Astrocyte of the spinal cord (primary cell): ENCODE results near the gene ANKRD63.

ENCODE experiments used
- DNase-seq: peaks from one replicate; pipeline ENCODE4 v3.0.0; 2011; ENCODE audit warnings: low read depth, low spot score
- H3K4me3 ChIP-seq: 2 replicates; pipeline ENCODE4 v1.5.1; 2011; ENCODE audit warnings: low read depth, mild to moderate bottlenecking, low read length, moderate library complexity
- CTCF ChIP-seq: IDR thresholded peaks from 2 replicates; pipeline ENCODE4 v1.5.1; 2012; ENCODE audit warnings: low read depth, mild to moderate bottlenecking, low read length, inconsistent platforms
- in situ Hi-C: cut with HindIII; loops from 2 replicates; pipeline ENCODE4 v1.10.0; 2017; ENCODE audit warnings: low sequenced_read_pairs

Gene ANKRD63

GRCh38 chr15:40307421-40308211 lies 24.8 kb upstream of the ANKRD63 start, which contains the start of gene PLCB2:
TSS of gene PLCB2 (minus strand) at chr15:40307935. CDS start at chr15:40307672, 263 bp downstream.
- DNase-seq = no peak
- H3K4me3 ChIP-seq = no peak within 1 kb of the TSS
- TF ChIP-seq CTCF = peak; percentile 43
- in situ Hi-C loops = no loop called here

DNA sequence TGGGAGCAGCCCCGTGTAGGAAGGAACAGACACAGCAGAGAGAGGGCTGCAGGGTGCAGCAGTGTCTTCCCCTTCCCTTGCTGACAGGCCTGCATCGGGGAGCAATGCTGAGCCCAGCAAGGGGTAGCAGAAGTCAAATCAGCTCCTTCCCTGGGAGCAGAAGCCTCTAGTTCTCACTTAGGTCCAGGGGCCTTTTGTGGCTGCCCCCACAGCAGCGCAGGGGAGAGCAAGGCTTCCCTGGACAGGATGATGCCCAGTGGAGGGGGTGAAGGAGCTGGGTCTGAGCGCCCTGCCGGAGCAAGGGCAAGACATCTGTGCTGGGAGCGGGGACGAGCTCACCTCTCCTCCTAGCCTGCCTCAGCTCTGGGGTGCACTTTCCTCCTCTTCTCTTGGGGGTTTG lies 24.0 kb upstream of the ANKRD63 start:
- no peak for DNase-seq
- TF ChIP-seq CTCF = no peak
- in situ Hi-C loops = no loop called here
- no peak overlapping the region for H3K4me3 ChIP-seq

DNA sequence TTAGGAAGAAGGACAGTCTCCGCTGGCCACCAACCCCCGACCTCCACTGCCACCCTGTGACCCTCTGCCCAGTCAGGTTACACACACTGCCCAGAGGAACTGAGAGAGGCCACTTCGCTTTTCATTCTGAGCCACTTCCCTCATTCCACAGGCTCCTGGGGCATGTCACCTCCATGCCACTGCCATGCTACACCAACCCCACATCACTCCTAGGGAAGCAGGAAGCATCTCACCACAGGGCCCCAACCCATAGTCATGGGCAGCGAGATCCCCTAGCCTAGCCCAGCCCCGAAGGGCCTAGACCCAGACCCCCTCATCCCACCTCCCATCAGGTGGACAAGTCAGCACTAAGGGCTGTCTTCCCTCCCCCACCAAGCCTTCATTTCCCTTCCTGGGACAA lies 23.5 kb upstream of the ANKRD63 start:
- in situ Hi-C loops = no loop called here
- DNase-seq = no peak

GRCh38 chr15:40305281-40305680 lies 22.4 kb upstream of the ANKRD63 start:
- DNase-seq = no peak
- no peak overlapping the region for H3K4me3 ChIP-seq
- in situ Hi-C loops = no loop called here
- TF ChIP-seq CTCF = no peak

More for the DNA sequence above, 23.5 kb upstream of the ANKRD63 start:
- no peak for TF ChIP-seq CTCF
- no peak overlapping the region for H3K4me3 ChIP-seq

GRCh38 chr15:40303576-40303975 lies 20.7 kb upstream of the ANKRD63 start:
- in situ Hi-C loops = no loop called here
- no peak for DNase-seq
- no peak for TF ChIP-seq CTCF
- H3K4me3 ChIP-seq = no peak overlapping the region

- H3K4me3 ChIP-seq = no peak overlapping the region
- DNase-seq = no peak
- no peak for TF ChIP-seq CTCF
- in situ Hi-C loops = no loop called here
These were observed 20.1 kb upstream of the ANKRD63 start for GRCh38 chr15:40302981-40303380.
